ENCODE measurements around the gene TICAM2.

GRCh38 chr5:115577741-115578140 lies 24.5 kb downstream of the TICAM2 start:
- TF ChIP-seq POLR2A (IDR thresholded peaks at IDR 0.05; ENCODE audit: low read depth, low read length) (no peak), PAX5 (IDR thresholded peaks at IDR 0.05; ENCODE audit: insufficient read depth, low read length, severe bottlenecking) (no peak), TAF1 (IDR thresholded peaks at IDR 0.05; ENCODE audit: low read depth, low read length) (no peak), POLR2AphosphoS5 (IDR thresholded peaks at IDR 0.05; ENCODE audit: low read depth, low read length) (no peak)
